Esophagus (tissue), 2 donors: Measurements from ENCODE around the gene ZNF883. TPM values are rescaled to one million over a fixed set of nuclear protein-coding genes. Genes with fewer than 3 reads are reported as not detected.

Experiments
- polyA plus RNA-seq, 2 donors: library from polyadenylated mRNA; stranded (reverse); fragments of 200-250 nt; gene quantifications; one replicate each; pipeline ENCODE4 v1.2.3, GENCODE V29; 2013
- donor health status: healthy with polysubstance abuse.
- donor health status: Bipolar disorder and iron deficiency.

ZNF883 gene
- polyA plus RNA-seq, 2 donors = 0.92 to 1.5 TPM

Other genes with a start within 250 kb of the ZNF883 start
- gene SLC46A2, start 121.3 kb downstream of the ZNF883 start, polyA plus RNA-seq = 1 to 10 TPM; 1.0 to 1.6 TPM
- under 1 TPM; 0.35 to 0.81 TPM for gene ZFP37, start 44.5 kb upstream of the ZNF883 start, polyA plus RNA-seq
- 1 to 10 TPM; 4.9 to 7.4 TPM for gene SLC31A2, start 138.8 kb upstream of the ZNF883 start, polyA plus RNA-seq
- gene FKBP15, start 209.1 kb upstream of the ZNF883 start, polyA plus RNA-seq = 10 to 100 TPM; 10.5 to 11.6 TPM
- 10 to 100 TPM in 1 of 2 donors, 1 to 10 TPM in 1; 5.4 to 10.4 TPM for gene SLC31A1, start 209.4 kb upstream of the ZNF883 start, polyA plus RNA-seq